Stimulated activated CD8-positive, alpha-beta memory T cell treated with anti-CD3 and anti-CD28 coated beads, Interleukin-15, amount 100 ng/mL, for 24 hours (primary cell): ENCODE data around the gene MOGAT3.
"Not testable (repeated sequence)": the region's sequence is repeated elsewhere in the genome, so short reads cannot be mapped to it uniquely, and the experiment has no call there.

Experiments used
- DNase-seq: peaks from one replicate; pipeline ENCODE4 v3.0.0-alpha.2; 2020; ENCODE audit warnings: low read depth

Gene MOGAT3

GRCh38 chr7:101203740-101204738 is 3.2 kb upstream of the MOGAT3 start:
- not testable (repeated sequence) for DNase-seq

- no peak for DNase-seq
Observed at GRCh38 chr7:101202603-101202918, 1.7 kb upstream of the MOGAT3 start.

- no peak for DNase-seq
Observed at GRCh38 chr7:101201695-101202602, 1.1 kb upstream of the MOGAT3 start.

GRCh38 chr7:101200504-101200861 is 353 bp downstream of the MOGAT3 start:
- no peak for DNase-seq

- not testable (repeated sequence) for DNase-seq
Observed at GRCh38 chr7:101199522-101199921, 1.3 kb downstream of the MOGAT3 start.

- DNase-seq, result no peak
Observed at GRCh38 chr7:101198476-101198875, 2.4 kb downstream of the MOGAT3 start.

GRCh38 chr7:101197991-101198390 is 2.8 kb downstream of the MOGAT3 start:
- DNase-seq, result no peak

- DNase-seq, result no peak
Observed at GRCh38 chr7:101195884-101196283, 5.0 kb downstream of the MOGAT3 start.

- no peak for DNase-seq
Observed at GRCh38 chr7:101189109-101189508, 11.7 kb downstream of the MOGAT3 start.

- no peak for DNase-seq
Observed at GRCh38 chr7:101186844-101187428, 13.9 kb downstream of the MOGAT3 start.

- DNase-seq, result no peak
Observed at GRCh38 chr7:101186194-101186593, 14.6 kb downstream of the MOGAT3 start.

- no peak for DNase-seq
Observed at GRCh38 chr7:101185258-101185839, 15.5 kb downstream of the MOGAT3 start.

GRCh38 chr7:101180130-101180755 is 20.6 kb downstream of the MOGAT3 start, which contains the start of gene NAT16:
Gene NAT16 (minus strand): TSS chr7:101180293. CDS start chr7:101174807, 5,486 bp downstream.
- DNase-seq, result no peak

GRCh38 chr7:101179713-101180112 is 21.1 kb downstream of the MOGAT3 start:
- no peak for DNase-seq

GRCh38 chr7:101179117-101179516 is 21.7 kb downstream of the MOGAT3 start:
- no peak for DNase-seq

GRCh38 chr7:101177644-101178043 is 23.2 kb downstream of the MOGAT3 start:
- DNase-seq, result no peak

- DNase-seq, result no peak
Observed at GRCh38 chr7:101175664-101176063, 25.2 kb downstream of the MOGAT3 start.

GRCh38 chr7:101174322-101174854 is 26.4 kb downstream of the MOGAT3 start:
- no peak for DNase-seq

GRCh38 chr7:101173752-101174244 is 27.0 kb downstream of the MOGAT3 start:
- DNase-seq, result no peak

GRCh38 chr7:101172854-101173751 is 27.7 kb downstream of the MOGAT3 start:
- DNase-seq, result no peak
